Vagina (tissue), 2 donors: ENCODE results near the gene LCMT2. TPM values are rescaled to one million over a fixed set of nuclear protein-coding genes. Genes with fewer than 3 reads are reported as not detected.
A peak's percentile ranks its signal among the peaks of the same experiment; 100 is the strongest.

Experiments
- DNase-seq, 2 donors: peaks; one replicate each; pipeline ENCODE4 v3.0.0-alpha.2; 2017; ENCODE audit errors: extremely low spot score in 2 of 2
- H3K27ac ChIP-seq: fragments of 200-600 bp; sonication (generic); one replicate; pipeline ENCODE4 v1.5.1; 2019
- H3K27me3 ChIP-seq: fragments of 200-600 bp; sonication (generic); one replicate; pipeline ENCODE4 v1.5.1; 2019
- H3K36me3 ChIP-seq, 2 donors: fragments of 200-600 bp; sonication (generic); one replicate each; pipeline ENCODE4 v1.5.1; 2017 to 2019
- H3K4me1 ChIP-seq: fragments of 200-600 bp; sonication (generic); one replicate; pipeline ENCODE4 v1.5.1; 2019
- H3K4me3 ChIP-seq, 2 donors: fragments of 200-600 bp; sonication (generic); 1 replicate in 1 of 2; 2 replicates in 1 of 2; pipeline ENCODE4 v1.5.1; 2016 to 2019
- H3K9me3 ChIP-seq: fragments of 200-600 bp; sonication (generic); one replicate; pipeline ENCODE4 v1.5.1; 2019
- CTCF ChIP-seq, 3 experiments: fragments of 450-650 bp in 2 of 3; fragments of 200-600 bp in 1 of 3; sonication (generic) in 1 of 3; IDR thresholded peaks; one replicate each; pipeline ENCODE4 v1.5.1; 2017 to 2019; ENCODE audit warnings: antibody characterized with exemption in 3 of 3, mild to moderate bottlenecking in 2 of 3, moderate library complexity in 2 of 3
- POLR2AphosphoS5 ChIP-seq, 2 donors: sonication (generic); formaldehyde crosslinking; IDR thresholded peaks; one replicate each; pipeline ENCODE4 v1.9.0; 2017; ENCODE audit warnings: antibody characterized with exemption in 2 of 2, mild to moderate bottlenecking in 2 of 2, low read depth in 1 of 2; ENCODE audit not compliant: insufficient read depth in 1 of 2
- intact Hi-C: fragments of 100-400 bp; cut with DNase I; formaldehyde crosslinking; loops from one replicate; pipeline ENCODE4 v1.15.1; 2023
- total RNA-seq: library from RNA; depleted of rRNA; stranded (reverse); fragments of >200 nt; gene quantifications from one replicate; pipeline ENCODE4 v1.2.3, GENCODE V29; 2016

The LCMT2 gene
- total RNA-seq, 1 donor from 2014 or later: 5.4 TPM

GRCh38 chr15:43274136-43274535 lies 56.2 kb downstream of the LCMT2 start:
- H3K4me3 ChIP-seq: no peak overlapping the region
- TF ChIP-seq POLR2AphosphoS5 (IDR thresholded peaks at IDR 0.05; ENCODE audit: insufficient read depth in 1 of 2, low read depth in 1 of 2): no peak
- TF ChIP-seq CTCF (IDR thresholded peaks at IDR 0.05): no peak
- H3K9me3 ChIP-seq: peaks cover 4% of the 10 kb centered on the region
- H3K36me3 ChIP-seq: no peaks in the 10 kb centered on the region
- DNase-seq: peak in 1 of 2 donors; percentile 76
- intact Hi-C loops: no loop called here
- no peaks in the 10 kb centered on the region for H3K27me3 ChIP-seq
- no peak overlapping the region for H3K27ac ChIP-seq
- H3K4me1 ChIP-seq: no peaks in the 10 kb centered on the region

Other genes starting within 250 kb of the LCMT2 start
- 21.9 TPM for gene UBR1, start 224.5 kb downstream of the LCMT2 start, total RNA-seq
- gene TMEM62, start 197.0 kb downstream of the LCMT2 start, total RNA-seq: 86.9 TPM
- 43.2 TPM for gene CCNDBP1, start 145.2 kb downstream of the LCMT2 start, total RNA-seq
- not detected for gene EPB42, start 109.6 kb downstream of the LCMT2 start, total RNA-seq
- gene TGM5, start 63.6 kb downstream of the LCMT2 start, total RNA-seq: 8.3 TPM
- not detected for gene TGM7, start 28.3 kb downstream of the LCMT2 start, total RNA-seq
- 18.2 TPM for gene ZSCAN29, start 40.5 kb upstream of the LCMT2 start, total RNA-seq
- 17.7 TPM for gene TUBGCP4, start 40.5 kb upstream of the LCMT2 start, total RNA-seq
- 44.9 TPM for gene TP53BP1, start 162.6 kb upstream of the LCMT2 start, total RNA-seq
- 16.9 TPM for gene MAP1A, start 187.0 kb upstream of the LCMT2 start, total RNA-seq